ENCODE data around the gene FITM2. TPM values are rescaled to one million over a fixed set of nuclear protein-coding genes. Genes with fewer than 3 reads are reported as not detected.

The FITM2 gene
- total and polyA plus RNA-seq, 10 of the 15 experiments (the other 5 are each of a cell fraction or from before 2014, with no cell fraction given): 0.46 to 1.9 (median 1.6) TPM

GRCh38 chr20:44306927-44307326 is 4.1 kb downstream of the FITM2 start:
- in situ Hi-C loops (cut with MboI): no loop called here
- no peak for FAIRE-seq

More at GRCh38 chr20:44306927-44307326, 4.1 kb downstream of the FITM2 start:
- H3K4me2 ChIP-seq (ENCODE audit: control insufficient read depth, insufficient read depth): no peak overlapping the region
- no peak overlapping the region for H3K9ac ChIP-seq (ENCODE audit: control insufficient read depth, insufficient read depth, low read length)
- H3K27ac ChIP-seq (ENCODE audit: control insufficient read depth, insufficient read depth): no peak overlapping the region
- intact Hi-C loops (cut with micrococcal nuclease; ENCODE audit: unreplicated experiment): no loop called here
- no peaks in the 10 kb centered on the region for H4K20me1 ChIP-seq (ENCODE audit: control insufficient read depth, insufficient read depth)
- BruUV-seq (replicated peaks): no TSS peak
- 85% methylated on average over 9 of the region's 9 CpGs for WGBS (ENCODE audit: insufficient coverage, insufficient replicate concordance, low lambda C conversion rate, missing lambda C conversion rate)
- ATAC-seq: no peak
- H3K9me3 ChIP-seq (replicated peaks; ENCODE audit: control insufficient read depth, insufficient read depth, low read length): no peaks in the 10 kb centered on the region
- peaks cover 6% of the 10 kb centered on the region; the same call in 1 of the 2 replicates for H3K79me2 ChIP-seq (ENCODE audit: control insufficient read depth, insufficient read depth, low read length)
- no peak overlapping the region for H2AFZ ChIP-seq (ENCODE audit: control insufficient read depth, low read depth, low read length)
- H3K4me3 ChIP-seq: no peak overlapping the region
- 0 out of 4 replicates have a peak, but pooled peaks cover 0 to 2% of the 10 kb centered on the region in 2 experiments for H3K36me3 ChIP-seq (ENCODE audit: control insufficient read depth in 2 of 2, insufficient read depth in 2 of 2, low read length in 1 of 2)
- no peaks in the 10 kb centered on the region for H3K4me1 ChIP-seq (ENCODE audit: control insufficient read depth, insufficient read depth, low read length)
- H3K27me3 ChIP-seq (replicated peaks in 1 of 2; ENCODE audit: control insufficient read depth in 2 of 2, insufficient read depth in 2 of 2, low read length in 1 of 2): no peaks in the 10 kb centered on the region
- SMC1A ChIA-PET (ENCODE audit: uncharacterized antibody, unreplicated experiment): no interaction called here
- POLR2A ChIA-PET: no interaction called here
- CTCF ChIA-PET: no interaction called here
- RAD21 ChIA-PET (ENCODE audit: unreplicated experiment): no interaction called here
- TF ChIP-seq SUPT20H (IDR thresholded peaks at IDR 0.05; ENCODE audit: borderline replicate concordance, control insufficient read depth, low read depth, low read length): no peak
- TF ChIP-seq TBL1XR1 (IDR thresholded peaks at IDR 0.05; ENCODE audit: low read depth, low read length): no peak
- no peak for TF ChIP-seq NBN (IDR thresholded peaks at IDR 0.05)
- no peak for TF ChIP-seq CTCF (IDR thresholded peaks at IDR 0.05 in 2 of 3, conservative IDR thresholded peaks at IDR 0.05 in 1 of 3; ENCODE audit: control insufficient read depth in 2 of 3, extremely low read depth in 1 of 3, insufficient read depth in 1 of 3, low read depth in 3 of 3, low read length in 3 of 3)
- no peak for TF ChIP-seq SREBF2 (IDR thresholded peaks at IDR 0.05; ENCODE audit: low read length)
- TF ChIP-seq ZBTB33 (IDR thresholded peaks at IDR 0.05): no peak
- no peak for TF ChIP-seq ZNF24 (IDR thresholded peaks at IDR 0.05)
- no peak for DNase-seq (ENCODE audit: low read depth, low spot score)

Measured in GM12878 (cell line).